HepG2 (cell line): ENCODE data around the gene MEX3A. TPM values are rescaled to one million over a fixed set of nuclear protein-coding genes. Genes with fewer than 3 reads are reported as not detected.

Source experiments
- ARHGAP35 ChIP-seq: sonication (generic); formaldehyde crosslinking; IDR thresholded peaks from 2 replicates; pipeline ENCODE4 v1.9.0; 2022; ENCODE audit warnings: mild to moderate bottlenecking, inconsistent platforms, moderate library complexity, missing genetic modification reagents, borderline replicate concordance
- ATM ChIP-seq: fragments of 450-650 bp; IDR thresholded peaks from 2 replicates; pipeline ENCODE4 v1.7.1; 2017; ENCODE audit warnings: mild to moderate bottlenecking, borderline replicate concordance
- CSRNP1 ChIP-seq: sonication (generic); formaldehyde crosslinking; IDR thresholded peaks from 2 replicates; pipeline ENCODE4 v1.8.1; 2023; ENCODE audit warnings: mild to moderate bottlenecking, missing genetic modification reagents
- KDM1A ChIP-seq: IDR thresholded peaks from 2 replicates; pipeline ENCODE4 v1.6.1; 2016; ENCODE audit warnings: missing compliant biosample characterization
- MAZ ChIP-seq, 2 experiments: sonication (generic) in 1 of 2; formaldehyde crosslinking in 1 of 2; IDR thresholded peaks; 2 replicates each; pipeline versions ENCODE4 v1.5.0 to v1.6.1; 2012 to 2020; ENCODE audit warnings: low read depth in 2 of 2, mild to moderate bottlenecking in 2 of 2, borderline replicate concordance in 1 of 2, improper control_type of control experiment in 1 of 2, low read length in 1 of 2, missing genetic modification reagents in 1 of 2, moderate library complexity in 1 of 2
- PCBP1 ChIP-seq: fragments of 200-400 bp; formaldehyde crosslinking; IDR thresholded peaks from 2 replicates; pipeline ENCODE4 v1.6.1; 2017; ENCODE audit warnings: mild to moderate bottlenecking, low read depth, low read length, borderline replicate concordance
- POLR2AphosphoS5 ChIP-seq: IDR thresholded peaks from 2 replicates; pipeline ENCODE4 v1.6.1; 2012; ENCODE audit warnings: low read depth, low read length
- PREB ChIP-seq: sonication (generic); formaldehyde crosslinking; IDR thresholded peaks from 2 replicates; pipeline ENCODE4 v1.4.0; 2020; ENCODE audit warnings: missing genetic modification reagents
- RARG ChIP-seq: sonication (generic); formaldehyde crosslinking; IDR thresholded peaks from 2 replicates; pipeline ENCODE4 v1.4.0; 2020; ENCODE audit warnings: low read depth, mild to moderate bottlenecking, missing genetic modification reagents
- RXRB ChIP-seq: IDR thresholded peaks from 2 replicates; pipeline ENCODE4 v1.6.1; 2016; ENCODE audit warnings: borderline replicate concordance, missing genetic modification reagents, missing compliant biosample characterization
- SAFB2 ChIP-seq: sonication (generic); formaldehyde crosslinking; IDR thresholded peaks from 2 replicates; pipeline ENCODE4 v1.5.1; 2020; ENCODE audit warnings: missing genetic modification reagents, low read depth, mild to moderate bottlenecking, borderline replicate concordance
- SALL2 ChIP-seq: sonication (generic); formaldehyde crosslinking; IDR thresholded peaks from 2 replicates; pipeline ENCODE4 v1.8.1; 2023; ENCODE audit warnings: mild to moderate bottlenecking, missing genetic modification reagents, inconsistent platforms
- SIX1 ChIP-seq: sonication (generic); formaldehyde crosslinking; IDR thresholded peaks from 2 replicates; pipeline ENCODE4 v1.4.0; 2020; ENCODE audit warnings: missing genetic modification reagents, borderline replicate concordance
- SIX4 ChIP-seq: sonication (generic); formaldehyde crosslinking; IDR thresholded peaks from 2 replicates; pipeline ENCODE4 v1.4.0; 2020; ENCODE audit warnings: missing genetic modification reagents
- THYN1 ChIP-seq: sonication (generic); formaldehyde crosslinking; IDR thresholded peaks from 2 replicates; pipeline ENCODE4 v1.8.1; 2023; ENCODE audit warnings: low read depth, mild to moderate bottlenecking, moderate library complexity, missing genetic modification reagents, borderline replicate concordance
- ZC3H13 ChIP-seq: sonication (generic); formaldehyde crosslinking; IDR thresholded peaks from 2 replicates; pipeline ENCODE4 v1.8.1; 2023; ENCODE audit warnings: mild to moderate bottlenecking, missing genetic modification reagents, moderate library complexity
- ZFP1 ChIP-seq: IDR thresholded peaks from 2 replicates; pipeline ENCODE4 v1.6.1; 2016
- ZNF276 ChIP-seq: sonication (generic); formaldehyde crosslinking; IDR thresholded peaks from 2 replicates; pipeline ENCODE4 v1.4.0; 2020; ENCODE audit warnings: mild to moderate bottlenecking, low read depth, missing genetic modification reagents
- ZNF414 ChIP-seq: sonication (generic); formaldehyde crosslinking; IDR thresholded peaks from 2 replicates; pipeline ENCODE4 v1.5.0; 2020; ENCODE audit warnings: missing genetic modification reagents
- ZNF75D ChIP-seq: sonication (generic); formaldehyde crosslinking; IDR thresholded peaks from 2 replicates; pipeline ENCODE4 v1.8.1; 2023; ENCODE audit warnings: missing genetic modification reagents, mild to moderate bottlenecking, borderline replicate concordance
- ZNF850 ChIP-seq: sonication (generic); formaldehyde crosslinking; conservative IDR thresholded peaks from 2 replicates; pipeline ENCODE4 v1.9.0; 2021; ENCODE audit warnings: mild to moderate bottlenecking, missing genetic modification reagents
- ZSCAN5A ChIP-seq: sonication (generic); formaldehyde crosslinking; IDR thresholded peaks from 2 replicates; pipeline ENCODE4 v1.8.0; 2022; ENCODE audit warnings: mild to moderate bottlenecking, missing genetic modification reagents, borderline replicate concordance
- polyA plus RNA-seq, 8 experiments: library from polyadenylated mRNA; depleted of rRNA in 3 of 8; stranded (reverse) in 7 of 8; unstranded in 1 of 8; fragments of >200 nt; fragmentation: Illumina TruSeq in 4 of 8; extraction: Trizol in 4 of 8; gene quantifications; 2 replicates each; pipeline versions ENCODE4 v1.2.1 to v1.2.3, GENCODE V29; 2011 to 2016; ENCODE audit warnings: low read depth in 4 of 8, missing spikeins in 1 of 8, mixed read lengths in 1 of 8; ENCODE audit not compliant: insufficient read depth in 1 of 8
- total RNA-seq, 5 experiments: library from RNA; depleted of rRNA; stranded (reverse); fragments of >200 nt; fragmentation: Illumina TruSeq; extraction: Trizol; gene quantifications; 2 replicates each; pipeline ENCODE4 v1.2.3, GENCODE V29; 2016; ENCODE audit warnings: low read depth in 1 of 5

The MEX3A gene
- total and polyA plus RNA-seq, 2 of the 13 experiments (the other 11 are each of a cell fraction or from before 2014, with no cell fraction given) = 7.6 to 9.1 TPM

- TF ChIP-seq ZSCAN5A (CRISPR knock-in tag) = no peak
- no peak; the same call in 1 of the 2 replicates for TF ChIP-seq ARHGAP35 (CRISPR knock-in tag)
- no peak for TF ChIP-seq ZC3H13 (CRISPR knock-in tag)
- no peak for TF ChIP-seq CSRNP1 (CRISPR knock-in tag)
- TF ChIP-seq PCBP1 = no peak
- TF ChIP-seq RARG (CRISPR knock-in tag) = no peak
- TF ChIP-seq RXRB (CRISPR knock-in tag) = peak; percentile 53; the same call in 1 of the 2 replicates
- peak; percentile 25; the same call in 1 of the 2 replicates for TF ChIP-seq POLR2AphosphoS5
- no peak for TF ChIP-seq KDM1A (CRISPR knock-in tag)
- no peak for TF ChIP-seq SAFB2 (CRISPR knock-in tag)
- TF ChIP-seq ZNF414 (CRISPR knock-in tag) = peak; percentile 76; the same call in 1 of the 2 replicates
- TF ChIP-seq PREB = no peak
- no peak for TF ChIP-seq ATM
- 0 out of 2 replicates have a peak, but pooled peaks have one; percentile 24 for TF ChIP-seq MAZ (IDR thresholded peaks at IDR 0.05; ENCODE audit: borderline replicate concordance, low read depth, low read length)
- TF ChIP-seq MAZ (CRISPR knock-in tag; IDR thresholded peaks at IDR 0.05; ENCODE audit: low read depth) = peak; percentile 20; the same call in 1 of the 2 replicates
- TF ChIP-seq SIX1 (CRISPR knock-in tag) = no peak
- no peak for TF ChIP-seq SIX4
- TF ChIP-seq ZNF75D (CRISPR knock-in tag) = 0 out of 2 replicates have a peak, but pooled peaks have one; percentile 25
- TF ChIP-seq ZFP1 (CRISPR knock-in tag) = no peak
- no peak for TF ChIP-seq ZNF276 (CRISPR knock-in tag)
- no peak for TF ChIP-seq THYN1 (CRISPR knock-in tag)
- no peak for TF ChIP-seq SALL2 (CRISPR knock-in tag)
- no peak for TF ChIP-seq ZNF850 (CRISPR knock-in tag)
These were observed 41.3 kb upstream of the MEX3A start (continued) for GRCh38 chr1:156123356-156124196.
